ENCODE data around the gene GPX5.

GRCh38 chr6:28511628-28512300, 13.9 kb upstream of the GPX5 start:
- TF ChIP-seq CTCF (IDR thresholded peaks at IDR 0.05): no peak
- TF ChIP-seq POLR2A (IDR thresholded peaks at IDR 0.05): no peak
